Measurements from ENCODE around the gene MRPL54. TPM values are rescaled to one million over a fixed set of nuclear protein-coding genes. Genes with fewer than 3 reads are reported as not detected.

The MRPL54 gene
- total and polyA plus RNA-seq, 2 experiments from 2014 or later: 29.7 to 89.9 TPM

- TF ChIP-seq REST (IDR thresholded peaks at IDR 0.05; ENCODE audit: unreplicated experiment) (no peak), POLR2AphosphoS5 (IDR thresholded peaks at IDR 0.05; ENCODE audit: low read depth) (no peak), ZNF462 (CRISPR knock-in tag; IDR thresholded peaks at IDR 0.05) (no peak), EZH2 (IDR thresholded peaks at IDR 0.05; ENCODE audit: low read depth, unreplicated experiment) (no peak)
These were observed 41.9 kb downstream of the MRPL54 start (continued) for GRCh38 chr19:3804429-3804828.

DNA sequence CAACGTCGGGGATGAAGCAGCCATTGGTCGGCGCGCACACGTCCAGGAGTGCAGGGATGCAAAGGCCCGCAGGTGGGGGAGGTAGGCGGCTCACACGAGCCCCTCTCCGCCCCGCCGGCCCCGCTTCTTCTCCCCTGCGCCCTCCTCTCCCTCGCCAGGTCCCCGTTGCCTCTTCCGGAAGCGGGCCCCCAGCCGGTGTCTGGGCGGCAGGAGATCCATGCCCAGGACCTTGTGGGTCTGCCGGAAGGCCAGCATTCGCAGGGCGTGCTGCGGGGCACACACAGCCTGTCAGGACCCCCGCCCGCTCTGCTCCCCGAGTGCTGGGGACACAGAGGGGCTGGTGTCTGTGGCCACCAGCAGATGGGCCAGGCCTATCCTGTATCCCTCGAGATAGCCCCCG is 43.4 kb downstream of the MRPL54 start:
- Histone ChIP-seq H3K79me2 (replicated peaks; ENCODE audit: insufficient read depth) (no peaks in the 10 kb centered on the region), H3K36me3 (ENCODE audit: insufficient read depth) (no peaks in the 10 kb centered on the region), H4K20me1 (replicated peaks; ENCODE audit: insufficient read depth) (no peaks in the 10 kb centered on the region), H3K27me3 (ENCODE audit: insufficient read depth) (peaks cover 6% of the 10 kb centered on the region; the same call in 1 of the 2 replicates), H2AFZ (no peak overlapping the region), H3F3A (replicated peaks; ENCODE audit: low read depth) (peaks cover 18% of the 10 kb centered on the region), H3K4me2 (no peak overlapping the region), H3K27ac (ENCODE audit: low read depth) (no peak overlapping the region), H3K9me2 (ENCODE audit: insufficient read depth) (no peaks in the 10 kb centered on the region), H3K4me1 (ENCODE audit: insufficient read depth) (no peaks in the 10 kb centered on the region; the same call in 1 of the 2 replicates), H3K4me3 (no peak overlapping the region)
- ATAC-seq (no peak), DNase-seq (ENCODE audit: low spot score) (no peak)
- Mint-ChIP-seq H3K36me3 (ENCODE audit: low read depth) (no peaks in the 10 kb centered on the region), H3K4me1 (no peaks in the 10 kb centered on the region; the same call in 2 of the 3 replicates), H3K27me3 (ENCODE audit: insufficient read depth, low read depth, poor library complexity) (peaks cover 16% of the 10 kb centered on the region), H3K9me3 (peaks cover 4% of the 10 kb centered on the region; the same call in 1 of the 3 replicates), H3K4me3 (no peak overlapping the region), H3K27ac (no peak overlapping the region)
- TF ChIP-seq ZNF462 (CRISPR knock-in tag; IDR thresholded peaks at IDR 0.05) (no peak), STAT1 (IDR thresholded peaks at IDR 0.05; ENCODE audit: unreplicated experiment) (no peak)
